ENCODE measurements around the gene ARHGAP18. TPM values are rescaled to one million over a fixed set of nuclear protein-coding genes. Genes with fewer than 3 reads are reported as not detected.

Gene ARHGAP18
- total RNA-seq, 1 donor from 2014 or later = 57.9 TPM

GRCh38 chr6:129680633-129681032 is 29.3 kb downstream of the ARHGAP18 start:
- peaks cover 60% of the 10 kb centered on the region for H3K4me1 ChIP-seq
- no peak for TF ChIP-seq CTCF (IDR thresholded peaks at IDR 0.05)
- intact Hi-C loops (cut with DNase I) = no loop called here
- no peaks in the 10 kb centered on the region for H3K36me3 ChIP-seq
- no peak for DNase-seq
- no peaks in the 10 kb centered on the region for H3K9me3 ChIP-seq
- no peak for ATAC-seq
- H3K4me3 ChIP-seq = no peak overlapping the region
- H3K27ac ChIP-seq = peak overlapping the region; percentile 4
- no peaks in the 10 kb centered on the region for H3K27me3 ChIP-seq (ENCODE audit: low read depth)

- Histone ChIP-seq H3K4me3 (no peak overlapping the region), H3K4me1 (peaks cover 52% of the 10 kb centered on the region)
- no peak for TF ChIP-seq CTCF (IDR thresholded peaks at IDR 0.05)
These were observed 30.2 kb downstream of the ARHGAP18 start for GRCh38 chr6:129679758-129680157.

GRCh38 chr6:129679275-129679674 is 30.7 kb downstream of the ARHGAP18 start:
- peaks cover 49% of the 10 kb centered on the region for H3K4me1 ChIP-seq
- intact Hi-C loops (cut with DNase I) = no loop called here

More at GRCh38 chr6:129679758-129680157, 30.2 kb downstream of the ARHGAP18 start:
- Histone ChIP-seq H3K36me3 (no peaks in the 10 kb centered on the region), H3K27me3 (ENCODE audit: low read depth) (no peaks in the 10 kb centered on the region), H3K9me3 (no peaks in the 10 kb centered on the region), H3K27ac (peak overlapping the region; percentile 18)
- no peak for DNase-seq
- intact Hi-C loops (cut with DNase I) = no loop called here
- ATAC-seq = no peak

GRCh38 chr6:129678463-129678862 is 31.5 kb downstream of the ARHGAP18 start:
- no peak for ATAC-seq
- peaks cover 49% of the 10 kb centered on the region for H3K4me1 ChIP-seq

More at GRCh38 chr6:129679275-129679674, 30.7 kb downstream of the ARHGAP18 start:
- Histone ChIP-seq H3K27me3 (ENCODE audit: low read depth) (no peaks in the 10 kb centered on the region), H3K36me3 (no peaks in the 10 kb centered on the region), H3K9me3 (no peaks in the 10 kb centered on the region), H3K27ac (peak overlapping the region; percentile 15), H3K4me3 (no peak overlapping the region)
- ATAC-seq = no peak
- no peak for TF ChIP-seq CTCF (IDR thresholded peaks at IDR 0.05)
- no peak for DNase-seq

GRCh38 chr6:129677620-129678325 is 32.2 kb downstream of the ARHGAP18 start:
- ATAC-seq (no peak), DNase-seq (no peak)
- H3K4me3 ChIP-seq = no peak overlapping the region
- no peak overlapping the region for H3K27ac ChIP-seq
- peaks cover 49% of the 10 kb centered on the region for H3K4me1 ChIP-seq
- H3K9me3 ChIP-seq = no peaks in the 10 kb centered on the region
- H3K36me3 ChIP-seq = no peaks in the 10 kb centered on the region
- no peaks in the 10 kb centered on the region for H3K27me3 ChIP-seq (ENCODE audit: low read depth)
- intact Hi-C loops (cut with DNase I) = no loop called here
- TF ChIP-seq CTCF (IDR thresholded peaks at IDR 0.05) = no peak

More at GRCh38 chr6:129678463-129678862, 31.5 kb downstream of the ARHGAP18 start:
- Histone ChIP-seq H3K36me3 (no peaks in the 10 kb centered on the region), H3K27me3 (ENCODE audit: low read depth) (no peaks in the 10 kb centered on the region), H3K27ac (no peak overlapping the region), H3K9me3 (no peaks in the 10 kb centered on the region), H3K4me3 (no peak overlapping the region)
- TF ChIP-seq CTCF (IDR thresholded peaks at IDR 0.05) = no peak
- intact Hi-C loops (cut with DNase I) = no loop called here
- DNase-seq = no peak
